HG03064 (cell line): ENCODE measurements around the gene KIAA1614.
A peak's percentile ranks its signal among the peaks of the same experiment; 100 is the strongest.

Experiments used
- ATAC-seq: cut with Tn5 transposase; IDR thresholded peaks from one replicate; pipeline ENCODE4 v1.9.1; 2021; ENCODE audit warnings: low read depth; ENCODE audit not compliant: unreplicated experiment

Gene KIAA1614

GRCh38 chr1:180906511-180906910 lies 6.2 kb upstream of the KIAA1614 start:
- no peak for ATAC-seq

- no peak for ATAC-seq
Observed at GRCh38 chr1:180907313-180908055, 5.2 kb upstream of the KIAA1614 start.

- ATAC-seq: no peak
Observed at GRCh38 chr1:180908074-180908765, 4.5 kb upstream of the KIAA1614 start.

- ATAC-seq: peak; percentile 44
Observed at GRCh38 chr1:180909005-180909414, 3.7 kb upstream of the KIAA1614 start.

- peak; percentile 45 for ATAC-seq
Observed at GRCh38 chr1:180909462-180909976, 3.2 kb upstream of the KIAA1614 start.

GRCh38 chr1:180911640-180912191 lies 981 bp upstream of the KIAA1614 start:
- no peak for ATAC-seq

GRCh38 chr1:180912211-180912800 lies 391 bp upstream of the KIAA1614 start:
- no peak for ATAC-seq

- no peak for ATAC-seq
Observed at GRCh38 chr1:180915426-180915965, 2.8 kb downstream of the KIAA1614 start.

GRCh38 chr1:180916012-180916770 lies 3.5 kb downstream of the KIAA1614 start:
- no peak for ATAC-seq

- no peak for ATAC-seq
Observed at GRCh38 chr1:180916771-180917170, 4.1 kb downstream of the KIAA1614 start.

GRCh38 chr1:180917306-180918065 lies 4.8 kb downstream of the KIAA1614 start:
- ATAC-seq: no peak

GRCh38 chr1:180918519-180918918 lies 5.8 kb downstream of the KIAA1614 start:
- ATAC-seq: no peak

GRCh38 chr1:180919183-180919700 lies 6.5 kb downstream of the KIAA1614 start:
- no peak for ATAC-seq

GRCh38 chr1:180920193-180920592 lies 7.5 kb downstream of the KIAA1614 start:
- no peak for ATAC-seq

GRCh38 chr1:180920702-180921101 lies 8.0 kb downstream of the KIAA1614 start:
- no peak for ATAC-seq

- no peak for ATAC-seq
Observed at GRCh38 chr1:180921386-180921785, 8.7 kb downstream of the KIAA1614 start.

- ATAC-seq: no peak
Observed at GRCh38 chr1:180921891-180922630, 9.4 kb downstream of the KIAA1614 start.

- ATAC-seq: no peak
Observed at GRCh38 chr1:180922631-180923015, 9.9 kb downstream of the KIAA1614 start.
